ENCODE measurements around the gene TEX13A.

Gene TEX13A

GRCh38 chrX:105173071-105173470, 47.4 kb downstream of the TEX13A start:
- DNase-seq, result no peak

Measured in CD4-positive, alpha-beta T cell treated with Interleukin-17A for 4 hours (primary cell).